K562 (cell line): ENCODE results near the gene PYY. TPM values are rescaled to one million over a fixed set of nuclear protein-coding genes. Genes with fewer than 3 reads are reported as not detected.
A peak's percentile ranks its signal among the peaks of the same experiment; 100 is the strongest.

Experiments
- ATAC-seq: fragments of 200-7000 bp; cut with Tn5 transposase; 3 replicates; pipeline ENCODE4 v1.9.1; 2020; ENCODE audit warnings: moderate library complexity
- BruUV-seq: library from RNA; stranded (reverse); fragments of 400-500 nt; replicated peaks from 2 replicates; lab custom pipeline; 2021; lab: Mats Ljungman, UMichigan
- CTCF ChIA-PET: fragments of 300-600 bp; formaldehyde crosslinking; extraction: SDS; loops from one replicate; lab custom pipeline; 2021; ENCODE audit warnings: low intra/inter-chr PET ratio; lab: Yijun Ruan, JAX
- POLR2A ChIA-PET: fragments of 300-600, 350-650 bp; sonication (Branson Sonifier 250); formaldehyde crosslinking; extraction: SDS; loops from one replicate; lab custom pipeline; 2021; ENCODE audit warnings: antibody characterized with exemption, inconsistent platforms; lab: Yijun Ruan, JAX
- DNase-seq, 4 experiments: peaks; one replicate each; pipeline versions ENCODE4 v3.0.0 to v3.0.0-alpha.2; 2011 to 2018; ENCODE audit warnings: low spot score in 3 of 4, mixed read lengths in 3 of 4; ENCODE audit errors: extremely low read depth in 1 of 4
- FAIRE-seq: peaks from 2 replicates; lab custom pipeline; 2011; peaks lifted over from hg19 to GRCh38; lab: Jason Lieb, UNC
- H2AFZ ChIP-seq: 2 replicates; pipeline ENCODE4 v1.6.0; 2011; ENCODE audit warnings: low read depth, low read length, control low read depth, inconsistent platforms
- H3K27ac ChIP-seq: fragments of 200-600 bp; 3 replicates; pipeline ENCODE4 v1.8.0; 2011; ENCODE audit warnings: low read depth, mild to moderate bottlenecking, control low read depth, inconsistent platforms, low read length, moderate library complexity, mixed read lengths; ENCODE audit errors: extremely low read depth
- H3K27me3 ChIP-seq, 2 experiments: fragments of 300-600 bp in 1 of 2; 2 replicates in 1 of 2; 3 replicates in 1 of 2; pipeline versions ENCODE4 v1.6.0 to v1.8.0; 2011; ENCODE audit warnings: inconsistent platforms in 2 of 2, low read length in 2 of 2, mild to moderate bottlenecking in 1 of 2, mixed read lengths in 1 of 2, moderate library complexity in 1 of 2; ENCODE audit not compliant: control insufficient read depth in 2 of 2, insufficient read depth in 2 of 2
- H3K36me3 ChIP-seq: fragments of 300-600 bp; 3 replicates; pipeline ENCODE4 v1.8.0; 2011; ENCODE audit warnings: mild to moderate bottlenecking, low read length, inconsistent platforms; ENCODE audit not compliant: control insufficient read depth, insufficient read depth
- H3K4me1 ChIP-seq, 2 experiments: fragments of 200-600 bp in 1 of 2; replicated peaks in 1 of 2; 2 replicates in 1 of 2; 3 replicates in 1 of 2; pipeline versions ENCODE4 v1.5.1 to v1.8.0; 2011; ENCODE audit warnings: inconsistent platforms in 2 of 2, low read length in 2 of 2, mild to moderate bottlenecking in 1 of 2, mixed read lengths in 1 of 2, moderate library complexity in 1 of 2; ENCODE audit not compliant: control insufficient read depth in 2 of 2, insufficient read depth in 2 of 2
- H3K4me2 ChIP-seq: 2 replicates; pipeline ENCODE4 v1.6.1; 2011; ENCODE audit warnings: low read length, control low read depth, inconsistent platforms, mixed read lengths; ENCODE audit not compliant: insufficient read depth
- H3K4me3 ChIP-seq: fragments of 200-600 bp; sonication (generic), shearing (Covaris generic); 2 replicates; pipeline ENCODE4 v1.5.1; 2016; ENCODE audit warnings: control low read depth, inconsistent platforms
- H3K79me2 ChIP-seq: fragments of 200-600 bp; 3 replicates; pipeline ENCODE4 v1.8.0; 2011; ENCODE audit warnings: low read length, inconsistent platforms; ENCODE audit not compliant: control insufficient read depth, insufficient read depth
- H3K9ac ChIP-seq, 2 experiments: 2 replicates each; pipeline versions ENCODE4 v1.6.0 to v1.6.1; 2011; ENCODE audit warnings: low read depth in 2 of 2, low read length in 2 of 2, control low read depth in 1 of 2, inconsistent platforms in 1 of 2, mild to moderate bottlenecking in 1 of 2, mixed read lengths in 1 of 2; ENCODE audit not compliant: insufficient read depth in 1 of 2
- H3K9me1 ChIP-seq: one replicate; pipeline ENCODE4 v1.6.0; 2011; ENCODE audit warnings: inconsistent platforms, mild to moderate bottlenecking, low read length, moderate library complexity; ENCODE audit not compliant: control insufficient read depth, insufficient read depth
- H3K9me3 ChIP-seq: replicated peaks from 2 replicates; pipeline ENCODE4 v1.5.1; 2011; ENCODE audit warnings: low read depth, low read length, inconsistent platforms; ENCODE audit not compliant: control insufficient read depth, insufficient read depth
- H4K20me1 ChIP-seq: replicated peaks from 2 replicates; pipeline ENCODE4 v1.6.1; 2011; ENCODE audit warnings: low read length, inconsistent platforms, mixed read lengths; ENCODE audit not compliant: control insufficient read depth, insufficient read depth
- E2F6 ChIP-seq, 2 experiments: IDR thresholded peaks; 2 replicates each; pipeline ENCODE4 v1.6.1; 2011; ENCODE audit warnings: borderline replicate concordance in 1 of 2, control low read depth in 1 of 2, low read depth in 1 of 2, low read length in 1 of 2, mild to moderate bottlenecking in 1 of 2, mixed read lengths in 1 of 2, moderate library complexity in 1 of 2; ENCODE audit not compliant: insufficient read depth in 1 of 2, insufficient read length in 1 of 2, poor library complexity in 1 of 2, severe bottlenecking in 1 of 2; ENCODE audit errors: extremely low read depth in 1 of 2
- FIP1L1 ChIP-seq: fragments of 200-400 bp; formaldehyde crosslinking; IDR thresholded peaks from 2 replicates; pipeline ENCODE4 v1.6.1; 2018; ENCODE audit warnings: mild to moderate bottlenecking, low read depth, low read length; ENCODE audit not compliant: poor library complexity, severe bottlenecking
- WGBS: fragments of 100-300 bp; shearing (Covaris generic); methylation state at CpG from one replicate; pipeline ENCODE4 v1.1.6; 2016; ENCODE audit warnings: low coverage, mixed read lengths; ENCODE audit not compliant: insufficient coverage; ENCODE audit errors: missing lambda C conversion rate; 5-methylcytosine and 5-hydroxymethylcytosine counted together
- in situ Hi-C: fragments of 300-500 bp; cut with MboI; formaldehyde crosslinking; loops from 4 replicates; pipeline ENCODE4 v1.15.0; 2018; ENCODE audit warnings: inconsistent platforms, mixed read lengths
- intact Hi-C: fragments of 100-400 bp; cut with micrococcal nuclease; formaldehyde crosslinking; loops from 2 replicates; pipeline ENCODE4 v1.14.2; 2022
- polyA plus RNA-seq, 8 experiments: library from polyadenylated mRNA; depleted of rRNA in 4 of 8; stranded (reverse) in 5 of 8; unstranded in 3 of 8; fragments of >200 nt; fragmentation: Nextera tagmentation in 2 of 8; fragmentation: Illumina TruSeq in 1 of 8; extraction: Ambion mirVana in 2 of 8; extraction: Trizol in 1 of 8; gene quantifications; 2 replicates each; pipeline versions ENCODE4 v1.2.1 to v1.2.3, GENCODE V29; 2011 to 2014; ENCODE audit warnings: inconsistent platforms in 1 of 8, missing spikeins in 1 of 8
- total RNA-seq, 7 experiments: library from RNA; depleted of rRNA in 6 of 7; stranded (reverse); fragments of >200 nt in 6 of 7; fragmentation: Illumina TruSeq in 2 of 7; extraction: Trizol in 2 of 7; gene quantifications; 2 replicates each; pipeline versions ENCODE4 v1.2.1 to v1.2.3, GENCODE V29; 2011 to 2021; ENCODE audit warnings: low replicate concordance in 1 of 7

Gene PYY
- total and polyA plus RNA-seq, 9 of the 15 experiments (the other 6 are each of a cell fraction or from before 2014, with no cell fraction given) = not detected

GRCh38 chr17:43927060-43927864 lies 26.5 kb downstream of the PYY start:
- H3K9me1 ChIP-seq = no peaks in the 10 kb centered on the region
- DNase-seq (peak in 1 of 4 experiments; percentile 30), ATAC-seq (no peak), FAIRE-seq (no peak)
- H3K4me2 ChIP-seq = no peak overlapping the region
- H3K4me3 ChIP-seq = no peak overlapping the region
- ChIA-PET CTCF (no interaction called here), POLR2A (interaction anchor here (0.6 to 1.0 kb wide), 4 partner anchors 17 to 70 kb away, joined by 3 to 4 read pairs (median 3); no protein-coding TSS in a partner anchor)
- H3K79me2 ChIP-seq = no peaks in the 10 kb centered on the region
- in situ Hi-C loops (loop anchor here (25.0 kb wide), 1 partner anchor 410 kb away; the partner anchor contains the start of gene GRN), intact Hi-C loops (no loop called here)
- WGBS = 6% methylated on average over 30 of the region's 42 CpGs
- no peaks in the 10 kb centered on the region for H4K20me1 ChIP-seq
- no peaks in the 10 kb centered on the region for H3K36me3 ChIP-seq
- H3K9me3 ChIP-seq = no peaks in the 10 kb centered on the region
- peaks cover 0 to 5% of the 10 kb centered on the region in 2 experiments; a peak in 3 of 5 replicates for H3K4me1 ChIP-seq
- H2AFZ ChIP-seq = no peak overlapping the region
- H3K27ac ChIP-seq = no peak overlapping the region
- H3K9ac ChIP-seq = peak overlapping the region in 1 of 2 experiments; percentile 43; a peak in 2 of 4 replicates
- no TSS peak for BruUV-seq
- peaks cover 27 to 43% of the 10 kb centered on the region in 2 experiments for H3K27me3 ChIP-seq
- TF ChIP-seq FIP1L1 (no peak), E2F6 (IDR thresholded peaks at IDR 0.05; ENCODE audit: borderline replicate concordance in 1 of 2, extremely low read depth in 1 of 2, insufficient read depth in 1 of 2, insufficient read length in 1 of 2, low read depth in 1 of 2, low read length in 1 of 2, poor library complexity in 1 of 2, severe bottlenecking in 1 of 2) (peak in 1 of 2 experiments; percentile 34)
